Stimulated activated CD8-positive, alpha-beta memory T cell treated with anti-CD3 and anti-CD28 coated beads, Interleukin-2, amount 100 ng/mL, for 48 hours (primary cell): ENCODE measurements around the gene XRCC1.
"Not testable (repeated sequence)": the region's sequence is repeated elsewhere in the genome, so short reads cannot be mapped to it uniquely, and the experiment has no call there.

Experiments used
- DNase-seq, 2 donors: peaks; one replicate each; pipeline ENCODE4 v3.0.0-alpha.2; 2020; ENCODE audit warnings: low read depth in 2 of 2

Gene XRCC1

DNA sequence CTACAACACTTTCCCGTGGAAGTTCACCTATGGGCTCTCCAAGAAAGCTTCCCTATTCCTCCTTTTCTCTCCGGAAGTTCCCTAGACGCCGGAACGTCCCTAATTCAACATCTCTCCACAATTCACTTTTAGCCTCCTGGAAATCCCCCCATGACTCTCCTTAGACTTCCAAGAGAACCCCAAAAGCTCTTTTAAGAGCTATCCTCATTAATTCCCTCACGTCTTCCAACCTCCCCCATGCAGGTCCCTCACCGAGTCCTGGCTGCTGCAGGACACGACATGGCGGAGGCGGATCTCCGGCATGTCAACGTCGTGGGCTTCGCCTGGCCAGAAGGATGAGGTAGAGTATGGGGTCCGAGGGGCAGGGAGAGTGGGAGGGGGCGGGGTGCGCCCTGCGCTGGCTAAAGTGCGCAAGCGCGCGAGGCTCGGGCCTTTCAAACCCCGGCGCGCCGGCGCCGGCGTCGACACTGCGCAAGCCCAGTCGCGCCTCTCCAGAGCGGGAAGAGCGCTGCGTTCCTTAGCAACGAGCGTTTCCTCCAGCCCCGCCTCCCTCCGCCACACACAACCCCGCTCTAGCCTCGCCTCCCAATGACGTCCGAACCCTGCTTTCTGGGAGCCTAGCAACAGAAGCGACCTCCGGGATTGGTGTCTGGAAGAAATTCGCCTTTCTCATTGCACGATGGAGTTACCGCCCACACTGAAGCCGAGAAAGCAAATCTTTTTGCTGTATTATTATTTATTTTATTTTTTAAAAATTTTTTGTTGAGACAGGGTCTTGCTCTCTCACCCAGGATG is at the start of gene XRCC1, which contains the start of gene PINLYP:
Gene XRCC1 (minus strand): TSS at position 372 of the 795 bp plus-strand sequence. CDS start 69 bp downstream, at position 303.
Gene PINLYP (plus strand): TSS at position 646 of the 795 bp plus-strand sequence. CDS start 1,391 bp downstream, outside the sequence.
- peak; percentile 91 to 95 for DNase-seq

- peak; percentile 81 to 82 for DNase-seq
These were observed 49.6 kb upstream of the XRCC1 start for GRCh38 chr19:43624933-43625332.

DNA sequence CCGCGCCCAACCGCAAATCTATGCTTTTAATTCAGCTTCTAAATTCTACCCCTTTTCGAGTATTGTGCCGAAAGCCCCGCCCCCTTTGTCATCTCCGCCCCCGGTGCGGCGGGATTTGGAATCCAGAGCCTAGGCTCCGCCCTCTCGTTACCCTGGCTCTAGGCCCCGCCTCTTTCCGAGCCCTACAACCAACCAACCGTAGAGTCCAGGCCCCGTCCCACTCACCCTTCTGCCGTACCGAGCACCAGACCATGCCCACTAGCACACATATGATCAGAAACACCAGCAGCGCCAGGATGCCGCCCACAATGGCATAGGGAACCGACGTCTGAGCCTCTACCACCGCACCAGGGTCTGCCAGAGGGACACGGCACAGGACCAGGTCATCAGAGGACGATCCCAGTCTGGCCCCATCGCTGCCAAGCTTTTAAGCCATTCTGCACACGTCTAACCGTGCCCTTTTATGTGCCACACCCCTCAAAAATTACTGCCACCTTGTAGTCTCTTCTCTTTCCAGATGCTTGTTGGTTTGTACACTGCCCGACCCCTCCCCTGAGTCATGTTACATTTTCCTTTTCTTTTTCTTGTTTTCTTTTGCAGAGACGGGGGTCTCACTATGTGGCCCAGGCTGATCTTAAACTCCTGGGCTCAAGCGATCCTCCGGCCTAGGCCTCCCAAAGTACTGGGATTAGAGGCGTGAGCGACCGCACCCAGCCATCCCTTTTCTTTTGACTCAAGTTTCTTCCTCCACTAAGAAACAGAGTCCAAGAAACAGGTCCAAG is 48.8 kb upstream of the XRCC1 start:
- DNase-seq, result no peak

DNA sequence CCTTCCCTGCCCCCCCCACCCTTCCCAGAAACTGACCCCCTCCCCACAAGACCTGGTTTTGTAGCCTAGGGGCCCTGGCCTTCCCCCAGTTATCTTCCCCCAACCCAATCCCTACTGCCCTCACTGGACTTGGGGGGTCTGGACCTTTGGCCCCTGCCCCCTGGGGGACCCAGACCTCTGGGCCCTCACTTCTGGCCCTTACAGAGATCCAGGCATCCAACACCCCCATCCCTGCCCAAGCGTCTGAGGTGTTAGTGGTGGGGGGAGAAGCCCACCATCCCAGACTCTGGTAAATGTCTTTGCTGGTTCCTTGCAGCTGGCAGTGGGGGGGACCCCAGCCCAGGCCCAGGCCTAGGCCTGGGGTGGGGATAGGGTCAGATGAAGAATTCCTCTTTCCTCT is 47.6 kb upstream of the XRCC1 start:
- DNase-seq, result no peak

DNA sequence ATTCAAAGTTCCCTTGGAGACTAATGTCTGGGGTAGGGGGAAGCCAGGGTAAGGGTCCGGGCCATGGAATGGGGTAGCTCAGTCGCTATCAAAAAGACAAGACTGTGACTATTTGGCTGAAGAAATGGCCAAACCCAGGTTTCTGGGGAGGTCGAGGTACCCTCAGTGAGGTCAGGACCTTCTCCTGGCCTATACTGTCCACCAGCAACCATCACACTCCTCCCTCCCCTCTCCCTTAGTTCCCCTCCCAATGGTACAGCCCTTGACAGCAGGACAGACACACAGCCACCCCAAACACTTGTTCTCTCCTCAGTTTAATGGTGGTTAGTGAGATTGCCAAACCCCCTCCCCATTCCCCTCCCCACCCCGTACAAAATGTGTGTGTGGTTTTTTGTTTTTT is 46.7 kb upstream of the XRCC1 start:
- DNase-seq, result no peak

- peak; percentile 78 to 79 for DNase-seq
These were observed 45.0 kb upstream of the XRCC1 start for GRCh38 chr19:43620061-43621001.

- DNase-seq, result peak; percentile 75 to 79
These were observed 44.1 kb upstream of the XRCC1 start, which contains the start of gene ZNF428 for GRCh38 chr19:43619262-43620060. Gene ZNF428, minus strand, starts transcription at chr19:43619629. Its CDS starts 5,325 bp downstream, at chr19:43614304.

DNA sequence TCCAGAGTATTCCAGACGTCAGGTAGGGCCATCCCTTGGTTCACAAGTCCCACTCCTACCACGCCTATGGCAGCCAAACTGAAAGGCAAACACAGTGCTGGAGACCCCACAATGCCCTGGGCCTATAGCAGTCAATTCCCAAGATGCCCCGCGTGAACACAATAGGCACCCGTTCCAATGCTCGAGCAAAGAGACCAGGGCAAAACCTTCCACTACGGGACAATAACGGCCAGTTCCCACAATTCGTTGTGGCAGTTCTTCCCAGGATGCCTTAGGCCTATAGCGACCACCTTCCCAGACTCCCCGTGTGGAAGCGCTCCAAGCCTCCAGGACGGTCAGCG is 43.6 kb upstream of the XRCC1 start:
- DNase-seq, result peak in 1 of 2 donors; percentile 42

GRCh38 chr19:43616954-43617353 is 41.6 kb upstream of the XRCC1 start:
- no peak for DNase-seq

DNA sequence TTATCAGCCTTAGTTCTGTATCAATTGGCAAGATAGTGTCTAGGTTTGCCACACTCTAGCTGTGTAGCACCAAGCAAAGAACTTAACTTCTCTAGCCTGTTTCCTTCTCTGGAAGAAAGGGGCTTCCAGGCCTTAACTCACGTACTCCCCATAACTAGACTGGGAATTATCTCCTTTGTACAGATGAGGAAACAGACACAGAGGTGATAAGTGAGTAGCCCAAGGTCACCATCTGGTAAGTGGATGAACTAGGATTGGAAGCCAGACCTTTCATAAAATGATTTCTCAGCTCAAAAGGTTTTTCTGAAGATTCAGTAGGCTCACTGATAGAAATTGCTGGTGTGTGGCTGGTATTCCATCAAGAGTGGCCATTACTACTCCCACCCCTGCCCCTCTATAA is 41.0 kb upstream of the XRCC1 start:
- DNase-seq, result no peak

- no peak for DNase-seq
These were observed 37.0 kb upstream of the XRCC1 start for GRCh38 chr19:43612374-43612773.

DNA sequence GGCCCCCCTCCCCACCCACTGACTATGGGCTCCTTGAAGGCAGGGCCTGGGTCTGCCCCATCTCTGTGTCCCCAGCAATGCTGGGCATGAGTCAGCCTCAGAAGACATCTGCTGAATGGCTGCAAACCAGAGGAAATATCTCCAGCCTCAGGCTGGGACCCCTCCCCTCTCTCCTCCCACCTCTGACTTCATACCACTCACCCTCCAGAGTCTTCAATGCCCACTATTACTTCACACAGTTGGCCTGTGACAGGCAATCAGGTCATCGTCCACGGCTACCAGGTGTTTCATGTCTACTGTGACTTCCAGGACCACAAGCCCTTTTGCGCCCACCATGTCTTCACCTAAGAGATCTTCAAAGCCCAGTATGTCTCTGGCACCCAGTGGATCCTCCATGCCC is 36.5 kb upstream of the XRCC1 start, which contains the start of gene SRRM5:
Gene SRRM5 (plus strand): TSS at position 301 of the 400 bp plus-strand sequence. CDS start 34 bp downstream, at position 335.
- DNase-seq, result no peak

DNA sequence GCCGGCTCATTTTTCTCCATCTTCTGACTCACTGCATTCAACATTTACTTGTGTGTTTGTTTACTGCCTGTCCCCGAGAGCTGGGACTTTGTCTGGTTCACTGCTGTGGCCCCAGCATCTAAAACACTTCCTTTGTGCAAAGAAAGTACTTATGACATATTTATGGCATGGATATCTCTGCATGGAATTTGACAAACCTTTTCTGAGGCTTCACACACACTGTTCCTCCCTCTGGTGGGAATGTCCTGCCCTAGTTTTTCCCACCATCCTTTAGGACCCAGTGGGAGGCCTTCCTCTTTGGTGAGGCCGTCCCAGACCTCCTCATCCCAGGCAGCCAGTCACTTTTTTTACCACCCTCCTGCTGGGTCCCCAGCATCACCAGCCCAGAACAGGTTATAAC is 35.2 kb upstream of the XRCC1 start:
- DNase-seq, result no peak

DNA sequence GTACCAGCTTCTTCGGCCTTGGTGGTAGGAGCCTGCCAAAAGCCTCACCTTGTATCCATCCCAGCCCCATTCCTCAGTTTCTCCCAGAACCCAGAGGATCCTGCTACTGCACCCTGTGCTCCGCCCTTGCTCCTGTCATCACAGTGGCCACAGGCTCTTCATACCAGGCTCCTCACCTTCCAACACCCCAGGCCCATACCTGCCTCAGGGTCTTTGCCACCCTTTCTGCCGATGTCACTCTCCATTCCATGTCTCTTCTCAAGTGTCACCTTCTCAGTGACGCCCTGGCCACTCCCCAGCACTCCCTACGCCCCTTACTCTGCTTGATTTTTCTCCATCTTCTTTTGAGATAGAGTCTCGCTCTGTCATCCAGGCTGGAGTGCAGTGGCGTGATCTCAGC is 34.5 kb upstream of the XRCC1 start:
- no peak for DNase-seq

DNA sequence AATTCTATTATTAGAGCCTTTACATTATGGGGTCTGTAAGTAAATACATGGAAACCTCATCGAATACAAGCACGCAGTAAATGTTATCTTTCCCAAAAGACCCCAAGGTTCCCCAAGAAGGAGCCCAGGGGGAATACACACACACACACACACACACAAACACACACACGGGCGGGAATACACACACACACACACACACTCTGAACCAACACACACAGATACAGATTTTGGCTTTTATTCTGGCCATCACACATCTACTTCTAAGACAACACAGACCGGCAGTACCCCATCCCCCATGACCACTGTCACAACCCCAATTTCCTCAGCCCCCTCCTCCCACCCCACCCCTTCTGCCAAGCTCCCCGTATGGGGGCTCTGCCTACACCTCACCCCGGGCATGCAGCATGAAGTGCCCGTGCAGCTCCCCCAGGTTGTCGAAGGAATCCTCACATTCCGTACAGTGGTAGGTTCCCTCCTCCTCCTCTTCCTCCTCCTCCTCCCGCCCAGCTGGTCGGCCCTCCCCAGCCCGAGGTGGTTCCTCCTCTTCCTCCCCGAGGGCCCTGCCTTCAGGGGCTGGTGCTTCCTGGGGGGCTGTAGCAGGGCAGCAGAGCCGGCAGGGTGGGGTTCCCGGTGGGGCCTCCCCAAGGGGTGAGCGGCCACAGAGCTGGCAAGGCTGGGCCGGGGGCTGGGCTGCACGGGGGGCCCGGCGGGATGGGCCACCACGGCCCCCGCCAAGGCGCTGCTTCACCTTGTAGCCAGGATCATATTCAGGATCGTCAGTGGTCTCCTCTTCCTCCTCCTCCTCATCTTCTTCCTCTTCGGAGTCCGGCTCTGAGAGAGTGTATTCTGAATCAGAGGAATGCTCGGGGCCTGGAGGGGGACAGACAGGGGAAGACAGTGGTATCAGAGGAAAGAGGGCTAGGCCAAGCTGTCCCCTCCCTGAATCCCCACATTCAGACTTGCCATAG is 32.2 kb upstream of the XRCC1 start:
- DNase-seq, result no peak

GRCh38 chr19:43606569-43607229 is 31.4 kb upstream of the XRCC1 start:
- DNase-seq, result no peak

DNA sequence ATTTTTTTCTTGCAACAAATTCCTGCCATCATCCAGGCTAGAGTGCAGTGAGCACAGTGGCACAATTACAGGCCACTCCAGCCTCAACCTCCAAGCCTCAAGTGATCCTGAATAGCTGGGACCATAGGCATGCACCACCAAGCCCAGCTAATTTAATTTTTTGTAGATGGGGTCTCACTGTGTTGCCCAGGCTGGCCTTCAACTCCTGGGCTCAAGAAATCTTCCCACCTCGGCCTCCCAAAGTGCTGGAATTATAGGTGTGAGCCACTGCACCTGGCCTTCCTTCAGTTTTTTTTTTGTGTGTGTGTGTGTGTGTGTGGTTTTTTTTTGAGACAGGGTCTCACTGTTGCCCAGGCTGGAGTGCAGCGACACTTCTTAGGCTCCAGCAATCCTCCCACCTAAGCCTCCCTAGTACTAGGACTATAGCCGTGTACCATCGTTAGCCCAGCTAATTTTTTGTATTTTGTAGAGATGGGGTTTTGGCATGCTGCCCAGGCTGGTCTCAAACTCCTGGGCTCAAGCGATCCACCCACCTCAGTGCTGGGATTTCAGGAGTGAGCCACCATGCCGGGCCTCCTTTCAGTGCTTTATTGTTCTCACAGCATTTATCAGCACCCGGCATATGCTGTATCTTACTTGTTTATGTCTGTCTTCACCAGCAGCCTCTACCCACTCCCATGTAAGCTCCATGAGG is 30.7 kb upstream of the XRCC1 start:
- DNase-seq, result no peak

DNA sequence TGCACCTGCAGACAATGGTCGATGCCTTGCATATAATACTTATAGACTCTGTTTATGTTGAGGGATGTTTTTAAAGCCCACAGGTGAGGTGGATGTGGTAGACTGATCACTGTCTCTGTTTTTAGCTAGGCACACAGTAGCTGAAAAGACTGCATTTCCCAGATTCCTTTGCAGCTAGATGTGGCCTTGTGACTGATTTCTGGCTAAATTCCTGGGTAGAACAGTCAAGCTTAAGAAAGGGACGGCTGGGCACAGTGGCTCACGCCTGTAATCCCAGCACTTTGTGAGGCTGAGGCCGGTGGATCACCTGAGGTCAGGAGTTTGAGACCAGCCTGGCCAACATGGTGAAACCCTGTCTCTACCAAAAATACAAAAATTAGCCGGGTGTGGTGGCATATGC is 25.0 kb upstream of the XRCC1 start:
- DNase-seq, result not testable (repeated sequence)
